ENCODE measurements around the gene SLC43A2.

Gene SLC43A2

GRCh38 chr17:1640329-1641064 is 11.9 kb upstream of the SLC43A2 start:
- Histone ChIP-seq H3K27ac (no peak overlapping the region), H3K27me3 (ENCODE audit: insufficient read depth, low read depth) (no peaks in the 10 kb centered on the region), H2AFZ (ENCODE audit: low read depth) (no peak overlapping the region), H3K4me1 (ENCODE audit: low read depth, poor library complexity, severe bottlenecking) (no peaks in the 10 kb centered on the region), H3K4me2 (no peak overlapping the region), H3K4me3 (IDR thresholded peaks at IDR 0.05; ENCODE audit: insufficient read depth, low read depth, low read length) (no peak overlapping the region), H3K36me3 (ENCODE audit: insufficient read depth) (no peaks in the 10 kb centered on the region), H3K79me2 (ENCODE audit: insufficient read depth, low read depth) (no peaks in the 10 kb centered on the region), H4K20me1 (ENCODE audit: insufficient read depth) (no peaks in the 10 kb centered on the region), H3K9ac (no peak overlapping the region)
- TF ChIP-seq CTCF (conservative IDR thresholded peaks at IDR 0.05; ENCODE audit: low read depth, low read length), result no peak

- no peaks in the 10 kb centered on the region for H3K36me3 ChIP-seq (ENCODE audit: insufficient read depth)
Measured at GRCh38 chr17:1639549-1640180, 11.0 kb upstream of the SLC43A2 start.

GRCh38 chr17:1638624-1639300 is 10.1 kb upstream of the SLC43A2 start:
- Histone ChIP-seq H2AFZ (ENCODE audit: low read depth) (no peak overlapping the region), H3K9ac (no peak overlapping the region), H3K36me3 (ENCODE audit: insufficient read depth) (no peaks in the 10 kb centered on the region), H3K4me2 (no peak overlapping the region), H3K27ac (no peak overlapping the region), H4K20me1 (ENCODE audit: insufficient read depth) (no peaks in the 10 kb centered on the region), H3K27me3 (ENCODE audit: insufficient read depth, low read depth) (no peaks in the 10 kb centered on the region), H3K79me2 (ENCODE audit: insufficient read depth, low read depth) (no peaks in the 10 kb centered on the region), H3K4me1 (ENCODE audit: low read depth, poor library complexity, severe bottlenecking) (no peaks in the 10 kb centered on the region), H3K4me3 (IDR thresholded peaks at IDR 0.05; ENCODE audit: insufficient read depth, low read depth, low read length) (no peak overlapping the region)
- TF ChIP-seq CTCF (conservative IDR thresholded peaks at IDR 0.05; ENCODE audit: low read depth, low read length), result no peak

More at GRCh38 chr17:1639549-1640180, 11.0 kb upstream of the SLC43A2 start:
- TF ChIP-seq CTCF (conservative IDR thresholded peaks at IDR 0.05; ENCODE audit: low read depth, low read length), result no peak
- Histone ChIP-seq H3K27me3 (ENCODE audit: insufficient read depth, low read depth) (no peaks in the 10 kb centered on the region), H3K27ac (no peak overlapping the region), H3K4me3 (IDR thresholded peaks at IDR 0.05; ENCODE audit: insufficient read depth, low read depth, low read length) (no peak overlapping the region), H3K4me2 (no peak overlapping the region), H2AFZ (ENCODE audit: low read depth) (no peak overlapping the region), H4K20me1 (ENCODE audit: insufficient read depth) (no peaks in the 10 kb centered on the region), H3K9ac (no peak overlapping the region), H3K4me1 (ENCODE audit: low read depth, poor library complexity, severe bottlenecking) (no peaks in the 10 kb centered on the region), H3K79me2 (ENCODE audit: insufficient read depth, low read depth) (no peaks in the 10 kb centered on the region)

- Histone ChIP-seq H3K4me3 (IDR thresholded peaks at IDR 0.05; ENCODE audit: insufficient read depth, low read depth, low read length) (no peak overlapping the region), H2AFZ (ENCODE audit: low read depth) (no peak overlapping the region), H4K20me1 (ENCODE audit: insufficient read depth) (no peaks in the 10 kb centered on the region), H3K79me2 (ENCODE audit: insufficient read depth, low read depth) (no peaks in the 10 kb centered on the region), H3K36me3 (ENCODE audit: insufficient read depth) (no peaks in the 10 kb centered on the region), H3K4me1 (ENCODE audit: low read depth, poor library complexity, severe bottlenecking) (no peaks in the 10 kb centered on the region), H3K27ac (no peak overlapping the region), H3K27me3 (ENCODE audit: insufficient read depth, low read depth) (no peaks in the 10 kb centered on the region), H3K9ac (no peak overlapping the region), H3K4me2 (no peak overlapping the region)
- no peak for TF ChIP-seq CTCF (conservative IDR thresholded peaks at IDR 0.05; ENCODE audit: low read depth, low read length)
Measured at GRCh38 chr17:1638171-1638590, 9.5 kb upstream of the SLC43A2 start.
